Activated CD4-positive, alpha-beta T cell treated with anti-CD3 and anti-CD28 coated beads, Interleukin-2, amount 50 U/mL, for 24 hours (primary cell): ENCODE data around the gene HYOU1.
A peak's percentile ranks its signal among the peaks of the same experiment; 100 is the strongest.
"Not testable (repeated sequence)": the region's sequence is repeated elsewhere in the genome, so short reads cannot be mapped to it uniquely, and the experiment has no call there.

Experiments used
- DNase-seq, 2 donors: peaks; one replicate each; pipeline ENCODE4 v3.0.0-alpha.2; 2020; ENCODE audit warnings: low read depth in 1 of 2, low spot score in 1 of 2

The HYOU1 gene

GRCh38 chr11:119019996-119020395 is 37.0 kb downstream of the HYOU1 start:
- DNase-seq = no peak

DNA sequence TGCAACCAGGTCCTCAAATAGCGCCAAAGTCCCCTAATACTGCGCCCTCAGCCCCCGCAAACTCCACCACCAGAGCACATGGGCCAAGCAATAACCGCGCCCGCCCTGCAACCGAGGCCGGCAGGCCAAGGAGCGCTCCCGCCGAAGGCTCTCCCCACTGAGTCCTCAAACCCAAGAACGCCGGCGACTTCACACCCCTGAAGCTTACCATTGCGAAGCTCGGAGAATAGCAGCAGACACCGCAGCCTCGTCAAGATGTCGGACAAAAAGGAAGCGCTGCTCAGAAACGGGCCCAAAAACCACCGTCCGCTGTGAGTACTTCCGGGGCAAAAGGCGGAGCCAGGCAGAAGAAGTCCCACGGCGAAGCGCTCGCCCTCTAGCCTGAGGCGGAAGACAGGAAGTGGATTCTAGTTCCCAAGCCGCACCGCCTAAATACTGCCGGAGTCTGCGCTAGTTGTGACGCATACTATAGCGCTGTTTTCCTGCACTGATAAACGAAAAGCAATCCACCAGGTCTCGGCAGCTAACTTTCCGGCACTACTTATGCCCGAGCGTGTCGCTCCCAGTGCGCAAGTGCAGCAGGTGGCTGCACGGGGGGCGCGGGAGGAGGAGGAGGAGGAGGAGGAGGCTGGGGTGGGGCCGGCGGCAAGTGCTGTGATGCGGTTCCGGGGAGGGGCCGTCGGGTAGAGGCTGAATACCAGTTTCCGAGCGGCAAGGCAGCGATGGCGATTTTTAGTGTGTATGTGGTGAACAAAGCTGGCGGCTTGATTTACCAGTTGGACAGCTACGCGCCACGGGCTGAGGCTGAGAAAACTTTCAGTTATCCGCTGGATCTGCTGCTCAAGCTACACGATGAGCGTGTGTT is 38.7 kb downstream of the HYOU1 start, which contains the start of the genes RPS25 and TRAPPC4:
Gene RPS25 (minus strand): TSS at position 270 of the 865 bp plus-strand sequence. CDS start 59 bp downstream, at position 211.
Gene TRAPPC4 (plus strand): TSS at position 693 of the 865 bp plus-strand sequence. CDS start 30 bp downstream, at position 723.
- DNase-seq = peak; percentile 87 to 93

DNA sequence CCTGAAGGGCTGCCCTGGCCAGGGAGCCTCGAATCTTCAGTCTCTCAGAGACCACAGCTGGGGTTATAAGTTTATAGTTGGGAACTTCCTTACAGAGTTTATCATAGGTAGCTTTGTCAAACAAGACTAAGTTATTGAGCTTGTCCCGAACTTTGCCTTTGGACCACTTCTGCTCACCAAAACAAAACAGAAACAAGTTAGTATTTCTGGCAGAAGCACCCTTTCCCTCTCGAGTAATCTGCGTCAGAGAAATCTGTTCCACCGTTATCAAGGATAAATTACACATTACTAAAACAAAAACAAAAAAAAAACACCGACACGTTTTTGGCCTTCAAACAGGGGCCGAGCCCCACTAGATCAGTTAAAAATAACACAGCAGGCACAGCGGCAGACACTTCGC is 39.6 kb downstream of the HYOU1 start:
- DNase-seq = not testable (repeated sequence)

GRCh38 chr11:119016216-119017009 is 40.6 kb downstream of the HYOU1 start:
- DNase-seq = no peak

DNA sequence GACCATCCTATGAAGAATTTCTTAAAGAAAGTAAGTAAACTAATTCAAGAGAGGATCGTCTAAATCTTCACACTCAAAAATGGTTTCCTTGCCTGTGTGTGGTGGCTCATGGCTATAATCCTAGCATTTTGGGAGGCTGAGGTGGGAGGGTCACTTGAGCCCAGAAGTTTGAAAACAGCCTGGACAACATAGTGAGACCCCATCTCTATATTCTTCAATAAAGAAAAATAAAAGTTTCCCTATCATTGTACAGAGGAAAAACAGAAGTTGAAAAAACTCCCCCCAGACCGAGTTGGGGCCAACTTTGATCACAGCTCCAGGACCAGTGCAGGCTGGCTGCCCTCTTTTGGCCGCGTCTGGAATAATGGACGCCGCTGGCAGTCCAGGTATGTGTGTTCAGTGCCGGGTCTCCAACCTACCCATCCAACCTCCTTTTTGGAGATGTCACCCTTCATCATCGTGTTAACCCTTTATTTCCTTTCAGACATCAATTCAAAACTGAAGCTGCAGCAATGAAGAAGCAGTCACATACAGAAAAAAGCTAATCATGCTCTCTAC is 41.9 kb downstream of the HYOU1 start:
- DNase-seq = no peak

- DNase-seq = no peak
Measured at GRCh38 chr11:119014209-119014924, 42.6 kb downstream of the HYOU1 start.

GRCh38 chr11:119012629-119013170 is 44.3 kb downstream of the HYOU1 start:
- no peak for DNase-seq

DNA sequence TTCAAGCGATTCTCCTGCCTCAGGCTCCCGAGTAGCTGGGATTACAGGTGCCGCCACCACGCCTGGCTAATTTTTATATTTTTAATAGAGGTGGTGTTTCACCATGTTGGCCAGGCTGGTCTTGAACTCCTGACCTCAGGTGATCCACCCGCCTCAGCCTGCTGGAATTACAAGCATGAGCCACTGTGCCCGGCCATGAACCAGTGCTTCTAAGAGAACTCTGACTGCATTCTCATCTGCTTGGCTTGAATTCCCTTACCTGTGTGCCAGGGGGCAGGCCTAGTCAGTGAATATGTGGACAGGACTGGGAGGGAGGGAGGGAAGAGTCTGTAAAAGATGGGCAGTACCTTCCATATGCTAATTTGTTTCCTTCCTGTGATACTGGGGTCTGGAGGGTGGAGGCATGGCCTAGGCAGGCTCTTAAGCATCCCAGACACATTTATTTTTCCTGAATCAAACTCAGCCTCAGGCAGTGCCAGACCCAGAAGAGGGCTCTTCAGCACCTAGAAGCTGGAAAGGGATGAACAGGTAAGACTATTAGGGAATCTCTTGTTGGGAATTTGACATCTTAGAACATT is 45.4 kb downstream of the HYOU1 start:
- DNase-seq = no peak

- DNase-seq = no peak
Measured at GRCh38 chr11:119006656-119007055, 50.3 kb downstream of the HYOU1 start.

GRCh38 chr11:119000906-119001305 is 56.1 kb downstream of the HYOU1 start:
- no peak for DNase-seq

GRCh38 chr11:118998822-118999221 is 58.2 kb downstream of the HYOU1 start:
- no peak for DNase-seq

- DNase-seq = no peak
Measured at GRCh38 chr11:118998388-118998717, 58.7 kb downstream of the HYOU1 start.

DNA sequence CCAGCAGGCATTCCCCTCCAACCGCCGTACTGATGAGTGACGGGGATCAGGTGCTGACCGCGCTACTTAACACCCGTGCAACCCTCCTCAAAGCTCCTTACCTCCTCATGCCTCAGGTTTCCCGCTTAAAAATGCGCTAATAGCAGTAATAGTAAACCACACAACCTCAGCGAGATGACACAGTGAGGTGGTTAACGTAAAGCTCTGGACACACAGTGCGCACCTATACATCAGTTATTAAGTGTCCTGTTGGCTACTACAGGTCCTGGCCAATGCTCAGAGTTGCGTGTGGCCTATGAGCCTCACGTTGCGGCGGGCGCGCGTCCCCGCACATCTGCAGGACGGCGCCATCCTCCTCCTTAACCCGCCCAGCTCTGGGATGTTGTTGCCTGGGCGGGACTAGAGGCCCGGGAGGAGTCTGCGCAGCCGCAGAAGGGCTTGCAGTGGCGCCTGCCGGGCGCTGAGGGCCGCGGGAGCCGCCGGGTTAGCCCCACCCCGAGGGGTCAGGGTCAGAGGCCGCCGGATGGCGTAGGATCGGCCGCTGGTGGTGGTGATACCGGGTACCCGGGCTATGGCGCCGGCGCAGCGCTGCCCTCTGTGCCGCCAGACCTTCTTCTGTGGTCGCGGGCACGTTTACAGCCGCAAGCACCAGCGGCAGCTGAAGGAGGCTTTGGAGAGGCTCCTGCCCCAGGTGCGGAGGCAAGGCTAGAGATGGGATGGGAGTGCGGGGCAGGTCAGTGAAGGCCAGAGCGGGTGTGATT is 59.2 kb downstream of the HYOU1 start, which contains the start of gene CENATAC:
Gene CENATAC (plus strand): TSS at position 512 of the 761 bp plus-strand sequence. CDS start 60 bp downstream, at position 572.
- peak; percentile 86 to 93 for DNase-seq

DNA sequence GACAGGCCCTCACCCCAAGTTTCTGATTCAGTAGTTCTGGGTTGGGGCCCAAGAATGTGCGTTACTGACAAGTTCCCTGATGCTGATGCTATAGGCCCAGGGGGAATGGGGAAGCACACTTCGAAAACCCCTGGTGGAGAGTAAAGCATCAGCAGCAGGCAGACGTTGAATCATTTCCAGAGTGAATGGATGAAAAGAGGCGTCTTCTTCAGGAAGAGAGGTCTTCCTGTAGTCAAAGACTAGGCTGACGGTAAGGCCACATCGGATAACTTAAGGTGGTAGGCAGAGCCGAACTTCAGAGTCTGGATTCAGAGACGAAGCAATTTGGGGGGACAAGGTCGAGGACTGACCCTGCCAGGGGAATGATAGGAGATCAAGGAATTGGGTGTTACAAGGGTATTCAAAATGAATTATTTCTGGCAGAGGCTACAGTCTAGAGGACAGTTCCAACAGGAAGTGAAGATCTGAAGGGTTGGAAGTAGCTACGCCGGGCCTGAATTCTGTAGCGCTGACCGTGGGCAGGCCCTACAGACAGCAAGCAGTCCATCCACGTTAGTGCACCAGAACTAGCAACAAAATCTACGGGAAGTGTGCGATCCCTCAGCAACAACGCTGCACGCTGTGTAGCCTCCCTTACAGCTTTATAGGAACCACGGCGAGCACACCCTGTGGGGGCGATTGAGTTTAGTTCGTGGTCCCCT is 59.9 kb downstream of the HYOU1 start:
- DNase-seq = peak; percentile 5 to 35
